Sigmoid colon (tissue), 7 donors: ENCODE data around the gene HAND2. TPM values are rescaled to one million over a fixed set of nuclear protein-coding genes. Genes with fewer than 3 reads are reported as not detected.

ENCODE experiments used
- DNase-seq: peaks from one replicate; pipeline ENCODE4 v3.0.0-alpha.2; 2019
- H3K27ac ChIP-seq, 4 donors: fragments of 200-600 bp; sonication (generic); one replicate each; pipeline ENCODE4 v1.5.1; 2016 to 2019; ENCODE audit warnings: mild to moderate bottlenecking in 1 of 4
- H3K27me3 ChIP-seq, 3 donors: fragments of 200-600 bp; sonication (generic); one replicate each; pipeline ENCODE4 v1.5.1; 2019; ENCODE audit warnings: mild to moderate bottlenecking in 1 of 3
- H3K36me3 ChIP-seq, 4 donors: fragments of 200-600 bp; sonication (generic); one replicate each; pipeline ENCODE4 v1.5.1; 2016 to 2019
- H3K4me1 ChIP-seq, 4 donors: fragments of 200-600 bp; sonication (generic); one replicate each; pipeline ENCODE4 v1.5.1; 2017 to 2019
- H3K4me3 ChIP-seq, 4 donors: fragments of 200-600 bp; sonication (generic); one replicate each; pipeline ENCODE4 v1.5.1; 2017 to 2019; ENCODE audit warnings: mild to moderate bottlenecking in 2 of 4, moderate library complexity in 1 of 4
- H3K9me3 ChIP-seq, 4 donors: fragments of 200-600 bp in 3 of 4; sonication (generic) in 3 of 4; one replicate each; pipeline versions ENCODE4 v1.5.1 to v1.6.1; 2013 to 2019
- EP300 ChIP-seq, 4 donors: sonication (generic); formaldehyde crosslinking; IDR thresholded peaks; one replicate each; pipeline ENCODE4 v1.6.1; 2017; ENCODE audit warnings: antibody characterized with exemption in 4 of 4
- POLR2A ChIP-seq, 2 donors: fragments of 450-650 bp; IDR thresholded peaks; one replicate each; pipeline ENCODE4 v1.6.1; 2016; ENCODE audit warnings: antibody characterized with exemption in 2 of 2, mild to moderate bottlenecking in 2 of 2, moderate library complexity in 2 of 2
- POLR2AphosphoS5 ChIP-seq, 4 donors: sonication (generic); formaldehyde crosslinking; IDR thresholded peaks; one replicate each; pipeline ENCODE4 v1.6.1; 2017; ENCODE audit warnings: antibody characterized with exemption in 4 of 4
- WGBS, 2 donors: extraction: QIAGEN DNeasy Blood & Tissue Kit; methylation state at CpG; one replicate each; pipeline ENCODE4 v1.1.7; 2013; 5-methylcytosine and 5-hydroxymethylcytosine counted together
- intact Hi-C: fragments of 100-400 bp; cut with DNase I; formaldehyde crosslinking; loops from one replicate; pipeline ENCODE4 v1.15.1; 2023
- polyA plus RNA-seq, 3 donors: library from polyadenylated mRNA; stranded (reverse); fragments of 200-250 nt; gene quantifications; one replicate each; pipeline ENCODE4 v1.2.3, GENCODE V29; 2013
- total RNA-seq, 4 donors: library from RNA; depleted of rRNA; stranded (reverse); fragments of >200 nt; gene quantifications; one replicate each; pipeline ENCODE4 v1.1.0, GENCODE V29; 2016
- TF ChIP-seq, protein P1 (sequence below), 4 experiments: fragments of 450-650 bp in 3 of 4; fragments of 200-600 bp in 1 of 4; IDR thresholded peaks; one replicate each; pipeline ENCODE4 v1.5.1; 2016 to 2019; ENCODE audit warnings: antibody characterized with exemption in 4 of 4, mild to moderate bottlenecking in 3 of 4, moderate library complexity in 2 of 4
- donor health status: healthy with polysubstance abuse.
- donor health status: Bipolar disorder and iron deficiency.
- donor health status: healthy.

The HAND2 gene
- total and polyA plus RNA-seq, 7 donors, result 0.46 to 224 (median 141) TPM

GRCh38 chr4:173538909-173539445, 8.9 kb upstream of the HAND2 start:
- DNase-seq, result peak; percentile 75
- H3K36me3 ChIP-seq, result peaks cover 0 to 8% (median 0%) of the 10 kb centered on the region in 4 donors
- TF ChIP-seq POLR2AphosphoS5 (IDR thresholded peaks at IDR 0.05) (peak in 3 of 4 donors; percentile 5 to 37 (median 16)), POLR2A (IDR thresholded peaks at IDR 0.05) (no peak), EP300 (IDR thresholded peaks at IDR 0.05) (no peak)
- TF ChIP-seq, protein P1, sequence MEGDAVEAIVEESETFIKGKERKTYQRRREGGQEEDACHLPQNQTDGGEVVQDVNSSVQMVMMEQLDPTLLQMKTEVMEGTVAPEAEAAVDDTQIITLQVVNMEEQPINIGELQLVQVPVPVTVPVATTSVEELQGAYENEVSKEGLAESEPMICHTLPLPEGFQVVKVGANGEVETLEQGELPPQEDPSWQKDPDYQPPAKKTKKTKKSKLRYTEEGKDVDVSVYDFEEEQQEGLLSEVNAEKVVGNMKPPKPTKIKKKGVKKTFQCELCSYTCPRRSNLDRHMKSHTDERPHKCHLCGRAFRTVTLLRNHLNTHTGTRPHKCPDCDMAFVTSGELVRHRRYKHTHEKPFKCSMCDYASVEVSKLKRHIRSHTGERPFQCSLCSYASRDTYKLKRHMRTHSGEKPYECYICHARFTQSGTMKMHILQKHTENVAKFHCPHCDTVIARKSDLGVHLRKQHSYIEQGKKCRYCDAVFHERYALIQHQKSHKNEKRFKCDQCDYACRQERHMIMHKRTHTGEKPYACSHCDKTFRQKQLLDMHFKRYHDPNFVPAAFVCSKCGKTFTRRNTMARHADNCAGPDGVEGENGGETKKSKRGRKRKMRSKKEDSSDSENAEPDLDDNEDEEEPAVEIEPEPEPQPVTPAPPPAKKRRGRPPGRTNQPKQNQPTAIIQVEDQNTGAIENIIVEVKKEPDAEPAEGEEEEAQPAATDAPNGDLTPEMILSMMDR (IDR thresholded peaks at IDR 0.05), result no peak
- peak overlapping the region; percentile 27 to 96 (median 92) for H3K4me3 ChIP-seq
- peaks cover 0 to 87% (median 61%) of the 10 kb centered on the region in 4 donors for H3K4me1 ChIP-seq
- H3K9me3 ChIP-seq, result no peaks in the 10 kb centered on the region
- peak overlapping the region; percentile 70 to 99 (median 99) for H3K27ac ChIP-seq
- WGBS, 2 donors, result 4 to 8% methylated on average over 15 of the region's 15 CpGs
- intact Hi-C loops, result loop anchor here (5.0 to 10.0 kb wide), 3 partner anchors 206 to 613 kb away; no protein-coding TSS in a partner anchor
- no peaks in the 10 kb centered on the region for H3K27me3 ChIP-seq

- WGBS, 2 donors, result 3 to 8% methylated on average over 60 of the region's 60 CpGs
- Histone ChIP-seq H3K36me3 (peaks cover 0 to 8% (median 0%) of the 10 kb centered on the region in 4 donors), H3K4me1 (peaks cover 0 to 85% (median 61%) of the 10 kb centered on the region in 4 donors), H3K9me3 (no peaks in the 10 kb centered on the region), H3K27me3 (no peaks in the 10 kb centered on the region), H3K4me3 (peak overlapping the region; percentile 27 to 96 (median 92)), H3K27ac (peak overlapping the region; percentile 70 to 99 (median 99))
- intact Hi-C loops, result loop anchor here (5.0 to 10.0 kb wide), 3 partner anchors 206 to 614 kb away; no protein-coding TSS in a partner anchor
- TF ChIP-seq, protein P1 (IDR thresholded peaks at IDR 0.05), result peak in 1 of 4 experiments; percentile 10
- TF ChIP-seq EP300 (IDR thresholded peaks at IDR 0.05) (no peak), POLR2AphosphoS5 (IDR thresholded peaks at IDR 0.05) (peak in 2 of 4 donors; percentile 13 to 32), POLR2A (IDR thresholded peaks at IDR 0.05) (no peak)
- peak; percentile 81 for DNase-seq
These were observed 8.3 kb upstream of the HAND2 start for GRCh38 chr4:173538148-173538908.

DNA sequence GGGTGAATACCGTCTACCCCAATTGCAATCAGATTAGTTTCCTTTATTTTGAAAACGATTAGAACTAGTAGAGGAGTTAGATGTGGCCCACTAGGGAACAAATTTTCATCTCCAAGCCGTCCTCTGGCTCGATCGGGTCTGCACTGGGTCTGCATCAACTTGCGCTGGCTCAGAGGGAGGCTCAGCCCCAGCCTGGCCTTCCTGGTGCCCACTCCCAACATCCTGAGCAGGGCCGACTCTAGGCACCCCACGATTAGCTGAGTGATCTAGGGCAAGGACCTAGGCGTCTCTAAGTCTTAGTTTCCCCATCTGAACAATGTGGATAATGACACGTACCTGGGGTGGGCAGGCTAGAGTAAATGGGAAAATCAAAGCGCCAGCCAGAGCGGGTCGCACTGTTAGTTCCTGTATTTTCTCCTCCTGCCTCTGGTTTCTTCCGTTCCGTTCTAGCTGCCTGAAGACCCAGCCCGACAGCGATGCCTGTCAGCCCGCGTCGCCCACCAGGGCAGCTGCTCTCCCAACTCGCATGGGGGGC, 7.7 kb upstream of the HAND2 start:
- peak overlapping the region; percentile 27 to 96 (median 92) for H3K4me3 ChIP-seq
- peak; percentile 66 for DNase-seq

GRCh38 chr4:173536808-173537429, 6.9 kb upstream of the HAND2 start:
- TF ChIP-seq, protein P1 (IDR thresholded peaks at IDR 0.05), result peak in 2 of 4 experiments; percentile 25 to 32
- TF ChIP-seq POLR2AphosphoS5 (IDR thresholded peaks at IDR 0.05) (peak in 3 of 4 donors; percentile 26 to 42 (median 27)), EP300 (IDR thresholded peaks at IDR 0.05) (no peak), POLR2A (IDR thresholded peaks at IDR 0.05) (no peak)
- 33 to 37% methylated on average over 12 of the region's 12 CpGs for WGBS, 2 donors
- H3K9me3 ChIP-seq, result no peaks in the 10 kb centered on the region
- H3K27ac ChIP-seq, result peak overlapping the region; percentile 98 to 99 (median 99)
- DNase-seq, result peak; percentile 81
- peak overlapping the region in 3 of 4 donors; percentile 90 to 96 (median 94) for H3K4me3 ChIP-seq
- H3K4me1 ChIP-seq, result peaks cover 0 to 77% (median 58%) of the 10 kb centered on the region in 4 donors
- intact Hi-C loops, result loop anchor here (5.0 to 10.0 kb wide), 3 partner anchors 208 to 615 kb away; no protein-coding TSS in a partner anchor
- H3K27me3 ChIP-seq, result no peaks in the 10 kb centered on the region
- peaks cover 0 to 8% (median 0%) of the 10 kb centered on the region in 4 donors for H3K36me3 ChIP-seq

More for the DNA sequence above, 7.7 kb upstream of the HAND2 start:
- Histone ChIP-seq H3K27ac (peak overlapping the region; percentile 70 to 99 (median 99)), H3K4me1 (peaks cover 0 to 78% (median 61%) of the 10 kb centered on the region in 4 donors), H3K9me3 (no peaks in the 10 kb centered on the region), H3K27me3 (no peaks in the 10 kb centered on the region), H3K36me3 (peaks cover 0 to 8% (median 0%) of the 10 kb centered on the region in 4 donors)
- intact Hi-C loops, result loop anchor here (5.0 to 10.0 kb wide), 3 partner anchors 207 to 615 kb away; no protein-coding TSS in a partner anchor
- no peak for TF ChIP-seq POLR2A (IDR thresholded peaks at IDR 0.05)
- no peak for TF ChIP-seq POLR2AphosphoS5 (IDR thresholded peaks at IDR 0.05)
- TF ChIP-seq, protein P1 (IDR thresholded peaks at IDR 0.05), result no peak
- no peak for TF ChIP-seq EP300 (IDR thresholded peaks at IDR 0.05)
- 16 to 22% methylated on average over 21 of the region's 21 CpGs for WGBS, 2 donors
